Measurements from ENCODE around the gene CCNQ. TPM values are rescaled to one million over a fixed set of nuclear protein-coding genes. Genes with fewer than 3 reads are reported as not detected.

Gene CCNQ
- total and polyA plus RNA-seq, 2 donors (not counting 1 experiment from before 2014, with no cell fraction given): 31.8 to 66.0 TPM

GRCh38 chrX:153623310-153624029 lies 24.5 kb upstream of the CCNQ start:
- no peak for ATAC-seq (ENCODE audit: low read depth)
- H3K36me3 ChIP-seq (replicated peaks in 1 of 2; ENCODE audit: control extremely low read depth in 1 of 2, control insufficient read depth in 1 of 2, extremely low read depth in 1 of 2, insufficient read depth in 2 of 2, low read length in 1 of 2): no peaks in the 10 kb centered on the region
- no peak overlapping the region for H2AFZ ChIP-seq (ENCODE audit: insufficient read depth, low read depth, low read length, poor library complexity, severe bottlenecking)
- H3K4me3 ChIP-seq (ENCODE audit: control extremely low read depth in 1 of 5, extremely low read depth in 1 of 5, insufficient read depth in 1 of 5, low read depth in 2 of 5, low read length in 4 of 5): no peak overlapping the region
- no peak overlapping the region for H3K4me2 ChIP-seq (replicated peaks; ENCODE audit: low read depth, low read length, poor library complexity, severe bottlenecking)
- no peak overlapping the region for H3K27ac ChIP-seq (ENCODE audit: low read length in 2 of 2)
- peaks cover 0 to 6% (median 0%) of the 10 kb centered on the region in 4 experiments for H3K27me3 ChIP-seq (replicated peaks in 1 of 4; ENCODE audit: control extremely low read depth in 1 of 4, control insufficient read depth in 3 of 4, insufficient read depth in 4 of 4, low read length in 3 of 4)
- H3K9me3 ChIP-seq (ENCODE audit: control extremely low read depth in 1 of 3, control insufficient read depth in 2 of 3, insufficient read depth in 1 of 3, low read length in 2 of 3): no peaks in the 10 kb centered on the region
- H3K4me1 Mint-ChIP-seq: no peaks in the 10 kb centered on the region
- no peak for TF ChIP-seq CTCF (IDR thresholded peaks at IDR 0.05)
- TF ChIP-seq EZH2 (IDR thresholded peaks at IDR 0.05; ENCODE audit: borderline replicate concordance, insufficient read depth, low read depth, low read length, poor library complexity, severe bottlenecking): no peak
- WGBS (ENCODE audit: insufficient coverage): 75% methylated on average over 6 of the region's 16 CpGs
- H3K4me1 ChIP-seq (ENCODE audit: control insufficient read depth in 2 of 2, insufficient read depth in 2 of 2, low read length in 2 of 2): no peaks in the 10 kb centered on the region
- H3K79me2 ChIP-seq (ENCODE audit: control insufficient read depth, insufficient read depth, low read length): no peaks in the 10 kb centered on the region
- no peak overlapping the region for H3K27ac Mint-ChIP-seq
- intact Hi-C loops (cut with micrococcal nuclease): no loop called here
- no peaks in the 10 kb centered on the region for H4K20me1 ChIP-seq (ENCODE audit: control insufficient read depth, insufficient read depth, low read length, poor library complexity, severe bottlenecking)
- ChIA-PET CTCF (no interaction called here), POLR2A (no interaction called here)
- peaks cover 6% of the 10 kb centered on the region for H3K27me3 Mint-ChIP-seq
- H3K9ac ChIP-seq (ENCODE audit: low read length): no peak overlapping the region
- no peak overlapping the region for H3K4me3 Mint-ChIP-seq
- no peaks in the 10 kb centered on the region for H3K9me3 Mint-ChIP-seq (ENCODE audit: insufficient read depth)
- no peak for DNase-seq

DNA sequence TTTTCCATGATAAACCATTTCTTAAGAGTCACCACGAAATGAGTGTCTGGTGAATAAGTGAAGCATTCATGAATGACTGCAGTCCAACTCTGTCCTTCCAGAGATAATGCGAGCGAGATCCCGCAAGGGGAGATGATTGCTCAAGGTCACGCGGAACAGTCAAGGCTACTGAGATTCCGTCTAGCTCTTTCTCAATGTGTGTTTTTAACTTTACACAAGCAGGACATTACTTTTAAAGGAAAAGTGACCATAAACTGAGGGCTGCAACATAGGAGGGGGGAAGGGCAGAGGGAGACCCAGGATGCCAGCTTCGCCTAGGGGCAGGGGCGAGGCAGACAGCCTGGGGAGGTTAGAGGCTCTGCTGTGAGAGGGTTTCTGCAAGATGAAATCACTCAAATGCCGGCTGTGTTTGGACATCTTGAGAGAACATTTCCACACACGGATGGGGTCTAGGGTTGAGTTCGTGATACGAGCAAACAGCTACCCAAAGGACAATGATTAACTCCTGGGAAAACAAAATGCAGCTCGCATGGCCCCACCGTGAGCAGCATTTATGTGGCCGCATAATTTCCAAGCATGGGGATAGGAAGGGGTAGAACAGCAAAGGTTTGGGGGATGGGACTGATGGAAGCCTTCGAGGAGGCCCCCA lies 23.8 kb upstream of the CCNQ start:
- CTCF ChIA-PET: no interaction called here
- no peak overlapping the region for H3K4me3 Mint-ChIP-seq

More for the DNA sequence above, 23.8 kb upstream of the CCNQ start:
- no peak for DNase-seq
- Histone ChIP-seq H3K4me2 (replicated peaks; ENCODE audit: low read depth, low read length, poor library complexity, severe bottlenecking) (no peak overlapping the region), H3K4me3 (ENCODE audit: control extremely low read depth in 1 of 5, extremely low read depth in 1 of 5, insufficient read depth in 1 of 5, low read depth in 2 of 5, low read length in 4 of 5) (no peak overlapping the region), H3K79me2 (ENCODE audit: control insufficient read depth, insufficient read depth, low read length) (no peaks in the 10 kb centered on the region), H3K9me3 (ENCODE audit: control extremely low read depth in 1 of 3, control insufficient read depth in 2 of 3, insufficient read depth in 1 of 3, low read length in 2 of 3) (no peaks in the 10 kb centered on the region), H4K20me1 (ENCODE audit: control insufficient read depth, insufficient read depth, low read length, poor library complexity, severe bottlenecking) (no peaks in the 10 kb centered on the region), H2AFZ (ENCODE audit: insufficient read depth, low read depth, low read length, poor library complexity, severe bottlenecking) (no peak overlapping the region), H3K9ac (ENCODE audit: low read length) (no peak overlapping the region), H3K36me3 (replicated peaks in 1 of 2; ENCODE audit: control extremely low read depth in 1 of 2, control insufficient read depth in 1 of 2, extremely low read depth in 1 of 2, insufficient read depth in 2 of 2, low read length in 1 of 2) (no peaks in the 10 kb centered on the region), H3K4me1 (ENCODE audit: control insufficient read depth in 2 of 2, insufficient read depth in 2 of 2, low read length in 2 of 2) (no peaks in the 10 kb centered on the region), H3K27ac (ENCODE audit: low read length in 2 of 2) (no peak overlapping the region), H3K27me3 (replicated peaks in 1 of 4; ENCODE audit: control extremely low read depth in 1 of 4, control insufficient read depth in 3 of 4, insufficient read depth in 4 of 4, low read length in 3 of 4) (peaks cover 0 to 6% (median 0%) of the 10 kb centered on the region in 4 experiments)
- TF ChIP-seq EZH2 (IDR thresholded peaks at IDR 0.05; ENCODE audit: borderline replicate concordance, insufficient read depth, low read depth, low read length, poor library complexity, severe bottlenecking): no peak
- TF ChIP-seq CTCF (IDR thresholded peaks at IDR 0.05): no peak
- H3K4me1 Mint-ChIP-seq: no peaks in the 10 kb centered on the region
- intact Hi-C loops (cut with micrococcal nuclease): no loop called here
- H3K9me3 Mint-ChIP-seq (ENCODE audit: insufficient read depth): no peaks in the 10 kb centered on the region
- H3K27me3 Mint-ChIP-seq: peaks cover 6% of the 10 kb centered on the region
- ATAC-seq (ENCODE audit: low read depth): no peak
- no peak overlapping the region for H3K27ac Mint-ChIP-seq
- POLR2A ChIA-PET: no interaction called here
- 92% methylated on average over 4 of the region's 17 CpGs for WGBS (ENCODE audit: insufficient coverage)
